ENCODE results near the gene HYAL3. TPM values are rescaled to one million over a fixed set of nuclear protein-coding genes. Genes with fewer than 3 reads are reported as not detected.

HYAL3 gene
- total and polyA plus RNA-seq, 2 of the 13 experiments (the other 11 are each of a cell fraction or from before 2014, with no cell fraction given) = 5.5 to 10.4 TPM

GRCh38 chr3:50292159-50293078 lies 6.8 kb downstream of the HYAL3 start, which contains the start of gene IFRD2 (continued):
- TF ChIP-seq ZBTB4 (CRISPR knock-in tag; IDR thresholded peaks at IDR 0.05; ENCODE audit: borderline replicate concordance) (no peak), ZFY (CRISPR knock-in tag; IDR thresholded peaks at IDR 0.05) (peak; percentile 78; the same call in 1 of the 2 replicates), PRPF4 (IDR thresholded peaks at IDR 0.05; ENCODE audit: low read depth, low read length, poor library complexity, severe bottlenecking) (no peak), PBX2 (CRISPR knock-in tag; IDR thresholded peaks at IDR 0.05) (no peak), PHF5A (CRISPR knock-in tag; IDR thresholded peaks at IDR 0.05; ENCODE audit: low read depth, unreplicated experiment) (no peak), ZNF546 (CRISPR knock-in tag; conservative IDR thresholded peaks at IDR 0.05) (no peak), ZNF333 (CRISPR knock-in tag; IDR thresholded peaks at IDR 0.05; ENCODE audit: borderline replicate concordance) (0 out of 2 replicates have a peak, but pooled peaks have one; percentile 74), ZUFSP (CRISPR knock-in tag; IDR thresholded peaks at IDR 0.05; ENCODE audit: borderline replicate concordance) (no peak), DRAP1 (CRISPR knock-in tag; IDR thresholded peaks at IDR 0.05) (no peak; the same call in 1 of the 2 replicates), ZNF460 (CRISPR knock-in tag; IDR thresholded peaks at IDR 0.05; ENCODE audit: borderline replicate concordance) (no peak), CREM (IDR thresholded peaks at IDR 0.05) (peak; percentile 100), CREM (CRISPR knock-in tag; IDR thresholded peaks at IDR 0.05) (peak; percentile 65), TFDP1 (CRISPR knock-in tag; IDR thresholded peaks at IDR 0.05; ENCODE audit: borderline replicate concordance) (peak; percentile 85; the same call in 1 of the 2 replicates), ZNF350 (CRISPR knock-in tag; IDR thresholded peaks at IDR 0.05; ENCODE audit: borderline replicate concordance, low read depth) (peak; percentile 74; the same call in 1 of the 2 replicates), HOMEZ (CRISPR knock-in tag; IDR thresholded peaks at IDR 0.05; ENCODE audit: low read depth) (peak; percentile 22; the same call in 1 of the 2 replicates), NFKB2 (CRISPR knock-in tag; IDR thresholded peaks at IDR 0.05; ENCODE audit: borderline replicate concordance) (0 out of 2 replicates have a peak, but pooled peaks have one; percentile 11), CEBPG (CRISPR knock-in tag; IDR thresholded peaks at IDR 0.05) (no peak), ZNF841 (CRISPR knock-in tag; IDR thresholded peaks at IDR 0.05; ENCODE audit: borderline replicate concordance) (no peak), SUZ12 (IDR thresholded peaks at IDR 0.05; ENCODE audit: low read depth, low read length) (peak; percentile 100)
